GM18867 (cell line): Measurements from ENCODE around the gene ZDHHC8.

ENCODE experiments used
- ATAC-seq: cut with Tn5 transposase; IDR thresholded peaks from one replicate; pipeline ENCODE4 v1.9.1; 2021; ENCODE audit warnings: mild to moderate bottlenecking, moderate library complexity; ENCODE audit not compliant: unreplicated experiment

ZDHHC8 gene

GRCh38 chr22:20113551-20114310 is 17.9 kb upstream of the ZDHHC8 start:
- ATAC-seq = no peak

- ATAC-seq = no peak
These were observed 16.8 kb upstream of the ZDHHC8 start for GRCh38 chr22:20114506-20115475.

- ATAC-seq = no peak
These were observed 15.8 kb upstream of the ZDHHC8 start, which contains the start of gene RANBP1 for GRCh38 chr22:20115691-20116375. Gene RANBP1 (plus strand): TSS chr22:20116104. CDS start chr22:20116185, 81 bp downstream.

- ATAC-seq = no peak
These were observed 15.1 kb upstream of the ZDHHC8 start for GRCh38 chr22:20116376-20116950.

GRCh38 chr22:20116951-20117632 is 14.5 kb upstream of the ZDHHC8 start, which contains the start of gene TRMT2A:
Gene TRMT2A (minus strand): TSS chr22:20117226. CDS start chr22:20116906, 320 bp downstream.
- ATAC-seq = peak; percentile 73

GRCh38 chr22:20117633-20118299 is 13.8 kb upstream of the ZDHHC8 start:
- peak; percentile 18 for ATAC-seq

GRCh38 chr22:20118300-20119020 is 13.1 kb upstream of the ZDHHC8 start:
- ATAC-seq = no peak

- no peak for ATAC-seq
These were observed 9.7 kb upstream of the ZDHHC8 start for GRCh38 chr22:20121856-20122415.

- no peak for ATAC-seq
These were observed 8.1 kb upstream of the ZDHHC8 start for GRCh38 chr22:20123366-20124082.

- no peak for ATAC-seq
These were observed 7.4 kb upstream of the ZDHHC8 start for GRCh38 chr22:20124083-20124787.

GRCh38 chr22:20125201-20126174 is 6.1 kb upstream of the ZDHHC8 start:
- no peak for ATAC-seq

GRCh38 chr22:20126284-20127029 is 5.1 kb upstream of the ZDHHC8 start:
- ATAC-seq = no peak

- ATAC-seq = no peak
These were observed 4.2 kb upstream of the ZDHHC8 start for GRCh38 chr22:20127318-20127868.

- ATAC-seq = no peak
These were observed 3.6 kb upstream of the ZDHHC8 start for GRCh38 chr22:20127869-20128618.

- no peak for ATAC-seq
These were observed 3.0 kb upstream of the ZDHHC8 start for GRCh38 chr22:20128619-20128901.
